Body of pancreas (tissue), 4 donors: ENCODE data around the gene CFAP44.

Source experiments
- CTCF ChIP-seq, 7 experiments: fragments of 450-650 bp in 4 of 7; fragments of 200-600 bp in 3 of 7; sonication (generic) in 3 of 7; IDR thresholded peaks; one replicate each; pipeline ENCODE4 v1.5.1; 2016 to 2019; ENCODE audit warnings: antibody characterized with exemption in 7 of 7
- POLR2A ChIP-seq, 3 donors: fragments of 450-650 bp; IDR thresholded peaks; one replicate each; pipeline ENCODE4 v1.6.1; 2016; ENCODE audit warnings: antibody characterized with exemption in 3 of 3, mild to moderate bottlenecking in 2 of 3

DNA sequence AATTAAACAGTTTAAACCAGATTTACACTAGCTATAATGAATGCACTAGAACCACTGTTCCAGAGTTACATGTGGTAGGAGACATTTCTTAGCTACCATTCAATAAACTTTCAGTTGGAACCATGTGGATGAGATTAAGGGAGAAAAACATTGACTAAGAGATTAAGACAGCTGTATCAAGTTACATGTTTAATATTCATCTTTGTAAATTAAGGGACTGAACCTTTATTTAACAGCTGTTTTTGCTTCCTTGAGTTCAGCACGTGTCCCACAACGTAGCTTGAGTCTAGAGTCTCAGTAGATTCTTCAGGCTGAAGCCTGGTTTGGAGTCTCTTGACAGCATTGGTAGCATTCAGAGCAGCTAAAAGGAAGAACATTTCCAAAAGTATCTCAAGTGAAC is 27.2 kb upstream of the CFAP44 start:
- TF ChIP-seq CTCF (IDR thresholded peaks at IDR 0.05) (no peak), POLR2A (IDR thresholded peaks at IDR 0.05) (no peak)
